ENCODE data around the gene OXSR1.
"Not testable (repeated sequence)": the region's sequence is repeated elsewhere in the genome, so short reads cannot be mapped to it uniquely, and the experiment has no call there.

GRCh38 chr3:38289286-38290217, 124.2 kb downstream of the OXSR1 start:
- TF ChIP-seq CTCF, MYC (IDR thresholded peaks at IDR 0.05; ENCODE audit: low read depth, low read length): not testable (repeated sequence)
